NCI-H1694 (cell line): ENCODE data around the gene NAT10.

Source experiments
- DNase-seq: peaks from one replicate; lab custom pipeline; 2025; lab: John Stamatoyannopoulos, UW

Gene NAT10

DNA sequence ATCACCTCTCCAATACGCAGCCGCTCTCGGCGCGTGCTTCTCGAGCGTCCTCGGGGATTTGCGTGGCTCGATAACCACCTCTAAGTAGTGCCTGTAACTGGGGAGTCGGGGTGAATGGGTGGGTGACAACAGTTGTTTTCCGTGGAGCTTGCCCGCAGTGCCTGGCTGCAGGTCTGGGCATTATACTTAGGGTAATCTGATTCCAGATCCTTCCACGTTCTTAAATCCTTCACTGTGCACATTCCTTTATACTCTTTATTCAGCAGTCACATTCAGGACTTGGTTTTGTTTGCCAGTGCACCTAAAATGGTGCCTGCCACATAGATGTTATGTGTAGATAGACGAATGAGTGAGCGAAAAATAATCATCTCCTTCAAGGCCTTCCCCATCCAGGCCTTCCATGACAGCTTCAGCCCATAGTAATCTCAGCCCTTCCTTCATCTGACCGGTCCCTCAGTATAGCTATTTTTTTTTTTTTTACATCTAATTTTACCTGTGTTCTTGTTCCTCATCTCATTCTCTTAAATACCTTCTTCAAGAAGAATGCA is 602 bp downstream of the NAT10 start:
- no peak for DNase-seq

DNA sequence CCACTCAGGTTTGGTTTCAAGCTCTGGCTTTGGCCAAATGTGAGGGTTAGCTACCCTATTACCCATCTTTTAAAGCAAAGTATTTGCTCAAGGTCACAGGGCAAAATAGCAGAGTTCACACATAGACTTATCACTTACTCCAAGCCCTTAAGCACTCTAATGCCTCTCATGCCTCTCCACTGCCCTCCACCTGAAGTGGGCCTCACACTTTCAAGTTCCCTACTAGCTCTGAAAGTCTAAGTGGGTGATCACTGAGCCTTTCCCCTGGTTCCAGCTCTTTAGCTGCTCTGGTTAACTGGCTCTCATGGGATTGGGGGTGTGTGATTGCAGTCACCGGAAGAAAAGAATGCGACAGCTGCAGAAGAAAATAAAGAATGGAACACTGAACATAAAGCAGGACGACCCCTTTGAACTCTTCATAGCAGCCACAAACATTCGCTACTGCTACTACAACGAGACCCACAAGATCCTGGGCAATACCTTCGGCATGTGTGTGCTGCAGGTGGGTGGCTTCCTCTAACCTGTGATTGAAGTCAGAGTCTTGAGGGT is 6.4 kb downstream of the NAT10 start:
- no peak for DNase-seq

DNA sequence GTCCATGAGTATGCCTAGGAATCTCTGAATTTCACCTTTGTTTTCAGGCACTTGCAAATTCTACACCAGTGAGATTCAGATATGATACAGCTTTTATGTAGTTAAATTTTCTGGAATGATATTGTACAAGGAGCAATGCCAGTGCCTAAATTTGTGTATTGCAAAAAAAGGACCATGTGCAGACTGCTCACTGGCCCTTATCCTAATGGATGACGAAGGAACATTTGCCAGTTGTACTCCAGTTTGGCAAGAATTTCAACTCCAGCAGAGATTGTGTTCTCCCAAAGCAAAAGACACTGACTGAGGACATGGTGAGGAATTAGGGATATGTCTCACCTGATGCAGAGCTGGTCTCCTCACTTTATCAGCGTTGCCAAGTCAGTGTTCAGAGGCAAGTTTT is 8.6 kb downstream of the NAT10 start:
- no peak for DNase-seq

DNA sequence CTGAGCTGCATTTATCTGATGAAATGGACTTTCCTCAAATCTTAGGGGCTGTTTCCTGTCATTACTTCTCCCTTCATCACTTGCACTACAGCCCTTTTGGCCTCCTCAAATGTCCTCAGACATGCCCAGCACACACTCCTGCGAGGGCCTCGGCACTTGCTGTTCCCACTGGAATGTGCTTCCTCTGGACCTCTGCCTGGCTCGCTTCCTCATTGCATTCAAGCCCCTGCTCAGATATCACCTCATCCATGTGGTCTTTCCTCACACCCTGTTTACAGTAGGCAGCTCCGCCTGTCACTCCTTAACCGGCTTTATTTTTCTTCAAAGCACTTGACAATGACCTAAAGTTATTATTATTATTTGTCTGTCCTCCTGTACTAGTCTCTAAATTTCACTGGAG is 9.0 kb downstream of the NAT10 start:
- no peak for DNase-seq

DNA sequence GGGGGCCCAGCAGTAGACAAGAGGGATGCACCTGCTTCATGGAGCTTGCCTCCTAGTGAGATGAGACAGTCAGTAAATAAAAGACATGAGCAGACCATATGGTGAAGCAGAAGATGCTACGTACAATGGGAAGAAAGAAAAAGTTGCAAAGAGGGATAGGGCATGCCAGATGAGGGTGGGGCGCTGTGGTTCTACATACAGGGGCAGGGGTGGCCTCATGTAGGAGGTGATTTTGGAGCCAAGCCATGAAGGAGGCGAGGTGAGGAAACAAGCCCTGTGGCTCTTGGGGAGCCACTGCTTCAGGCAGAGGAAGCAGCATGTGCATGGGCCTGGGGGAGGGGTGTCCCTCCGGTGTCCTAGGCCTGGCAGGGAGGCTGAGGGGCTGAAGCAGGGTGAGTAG is 15.2 kb downstream of the NAT10 start:
- DNase-seq, result no peak

DNA sequence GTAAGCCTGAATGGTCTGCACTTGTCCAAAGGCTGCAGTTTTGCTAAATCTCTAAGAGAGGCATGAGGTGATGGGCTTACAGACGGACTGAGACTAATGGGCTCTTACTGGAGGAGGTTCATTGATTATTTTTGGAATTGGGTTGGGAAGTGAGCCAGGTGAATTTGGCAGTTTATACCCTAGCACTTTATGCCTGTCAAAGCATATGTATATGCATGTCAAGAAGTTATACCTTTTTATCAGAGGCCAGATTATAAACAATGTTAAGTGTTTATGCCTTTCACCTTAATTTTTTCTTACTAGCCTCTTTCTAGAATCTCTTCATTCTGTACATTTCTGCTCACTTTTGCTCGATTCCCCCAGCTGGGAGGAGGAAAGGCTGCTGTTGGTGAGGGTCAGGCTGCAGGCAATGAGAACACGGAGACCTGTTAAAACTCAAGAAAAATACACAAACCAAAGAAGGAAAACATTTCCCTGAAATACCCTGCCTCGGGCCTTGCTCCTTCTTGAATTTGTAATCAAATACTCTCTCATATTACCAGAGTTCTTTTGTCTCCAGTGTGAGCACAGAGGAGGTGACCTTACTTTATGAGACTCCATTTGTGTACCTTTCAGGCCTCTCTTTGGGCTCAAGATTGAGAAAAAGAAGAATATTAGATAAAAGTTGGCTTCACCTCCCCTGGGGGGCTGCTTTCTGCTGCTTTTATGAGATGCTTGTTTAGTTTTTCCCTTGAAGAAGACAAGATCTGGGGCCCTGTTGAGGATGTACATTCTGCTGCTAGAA is 19.6 kb downstream of the NAT10 start:
- no peak for DNase-seq

DNA sequence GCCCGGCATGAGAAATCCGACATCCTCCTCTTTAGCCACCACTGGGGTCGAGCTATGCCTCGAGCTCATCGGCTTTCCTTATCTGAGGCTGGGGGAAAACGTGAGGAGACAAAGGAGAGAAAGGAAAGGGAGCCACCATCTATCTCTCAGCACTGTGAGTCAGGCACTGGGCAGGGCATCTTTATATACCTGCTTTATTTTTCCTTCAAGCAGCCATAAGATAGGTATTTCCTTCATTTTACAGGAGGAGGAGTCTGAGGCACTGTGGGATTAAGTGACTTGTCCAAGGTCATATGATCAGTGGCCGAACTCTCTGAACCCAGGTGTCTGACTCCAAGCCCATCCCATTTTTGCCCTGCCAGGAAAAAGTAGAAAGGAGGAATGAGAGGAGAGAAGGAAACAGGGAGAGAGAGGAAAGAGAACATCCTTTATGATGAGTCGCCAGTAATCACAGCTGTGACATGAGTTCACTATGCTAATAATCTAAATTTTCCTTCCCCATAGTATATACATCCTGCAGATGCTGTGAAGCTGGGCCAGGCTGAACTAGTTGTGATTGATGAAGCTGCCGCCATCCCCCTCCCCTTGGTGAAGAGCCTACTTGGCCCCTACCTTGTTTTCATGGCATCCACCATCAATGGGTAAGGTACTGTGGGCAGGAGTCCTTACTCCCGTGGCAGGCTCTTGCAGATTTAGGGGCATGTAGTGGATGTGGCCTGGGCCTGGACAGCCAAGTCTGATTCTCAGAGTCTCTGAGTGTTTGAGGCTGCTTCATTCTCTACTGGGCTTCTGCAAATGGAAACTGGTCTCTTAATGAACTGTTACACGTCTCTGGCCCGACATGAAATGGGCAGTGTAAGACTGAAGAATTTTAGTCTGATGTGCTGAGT is 21.8 kb downstream of the NAT10 start:
- DNase-seq, result no peak

DNA sequence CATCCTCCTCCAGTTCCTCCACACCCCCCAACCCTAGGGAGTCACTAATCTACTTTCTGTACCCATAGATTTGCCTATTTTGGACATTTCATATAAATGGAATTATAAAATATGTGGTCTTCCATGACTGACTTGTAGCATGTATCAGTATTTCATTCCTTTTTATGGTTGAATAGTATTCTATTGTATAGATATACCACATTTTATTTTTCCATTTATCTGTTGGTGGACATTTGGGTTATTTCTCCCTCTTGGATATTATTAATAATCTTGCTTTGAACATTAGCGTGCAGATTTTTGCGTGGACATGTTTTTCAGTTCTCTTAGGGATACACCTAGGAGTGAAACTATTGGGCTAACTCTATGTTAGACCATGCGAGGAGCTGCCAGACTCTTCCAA is 23.4 kb downstream of the NAT10 start:
- DNase-seq, result no peak

DNA sequence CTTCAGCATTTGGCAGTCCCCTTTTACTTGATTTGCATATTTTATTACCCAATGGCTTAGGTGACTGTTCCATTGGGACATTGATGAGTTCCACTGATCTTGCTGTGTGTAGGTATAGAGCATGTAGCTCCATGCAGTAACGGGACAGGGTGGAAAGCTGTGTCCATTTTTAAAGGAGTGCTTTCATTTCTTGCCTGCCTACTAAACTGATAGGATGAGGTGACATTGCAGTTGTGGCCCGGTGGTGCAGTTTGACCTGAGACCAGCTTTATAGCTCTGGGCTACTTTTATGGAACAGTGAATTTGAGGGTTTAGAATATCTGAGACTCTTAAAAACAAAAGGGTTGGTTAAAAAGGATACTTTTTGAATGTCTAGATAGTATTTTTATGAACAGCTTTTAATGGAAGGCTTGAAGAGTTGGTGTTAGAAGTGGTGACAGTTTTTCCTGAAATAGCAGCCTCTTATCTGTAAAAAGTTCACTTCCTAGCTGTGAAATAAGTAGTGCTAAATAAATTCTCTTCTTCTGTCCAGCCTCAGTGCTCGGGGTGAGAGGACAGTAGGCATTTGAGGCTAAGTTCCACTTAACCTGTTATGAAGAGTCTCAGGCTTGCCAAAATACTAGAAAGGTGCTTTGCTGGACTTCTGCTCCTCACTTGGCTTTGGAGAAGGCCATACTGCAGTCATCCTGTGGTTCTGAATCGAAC is 27.0 kb downstream of the NAT10 start:
- no peak for DNase-seq

DNA sequence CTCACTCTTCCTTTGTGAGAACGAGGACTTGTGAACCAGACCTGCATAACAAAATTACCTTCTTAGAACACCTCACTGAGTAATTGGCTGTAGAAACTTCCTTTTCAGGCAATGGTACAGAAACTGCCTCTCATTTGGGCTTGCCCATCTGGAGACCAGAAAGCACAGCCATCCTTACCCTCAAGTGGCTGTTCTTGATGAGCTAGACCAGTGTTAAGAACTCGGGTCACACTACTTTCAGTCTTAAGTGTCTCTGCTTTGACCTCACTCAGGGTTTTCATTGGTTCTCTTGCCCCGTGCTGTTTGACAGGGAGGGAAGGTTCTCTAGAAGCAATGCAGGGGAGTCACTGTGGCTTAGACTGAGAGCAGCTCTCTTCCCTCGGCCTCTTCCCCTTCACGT is 29.3 kb downstream of the NAT10 start:
- no peak for DNase-seq

DNA sequence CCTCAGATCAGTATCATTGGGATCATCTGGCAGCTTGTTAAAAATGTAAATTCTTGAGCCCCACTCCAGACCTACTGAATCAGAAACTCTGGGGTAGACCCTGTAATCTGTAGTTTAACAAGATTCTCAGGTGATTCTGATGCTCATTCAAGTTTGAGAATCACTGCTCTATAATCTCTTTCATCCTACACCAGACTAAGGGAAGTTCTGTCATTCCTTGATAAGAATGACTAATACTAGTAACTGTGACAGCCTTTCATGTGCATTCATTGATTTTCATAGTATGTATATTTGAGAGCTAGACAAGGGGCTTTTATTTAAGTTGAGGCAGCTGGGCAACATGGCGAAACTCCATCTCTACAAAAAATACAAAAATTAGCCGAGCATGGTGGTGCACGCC is 30.0 kb downstream of the NAT10 start:
- DNase-seq, result no peak

DNA sequence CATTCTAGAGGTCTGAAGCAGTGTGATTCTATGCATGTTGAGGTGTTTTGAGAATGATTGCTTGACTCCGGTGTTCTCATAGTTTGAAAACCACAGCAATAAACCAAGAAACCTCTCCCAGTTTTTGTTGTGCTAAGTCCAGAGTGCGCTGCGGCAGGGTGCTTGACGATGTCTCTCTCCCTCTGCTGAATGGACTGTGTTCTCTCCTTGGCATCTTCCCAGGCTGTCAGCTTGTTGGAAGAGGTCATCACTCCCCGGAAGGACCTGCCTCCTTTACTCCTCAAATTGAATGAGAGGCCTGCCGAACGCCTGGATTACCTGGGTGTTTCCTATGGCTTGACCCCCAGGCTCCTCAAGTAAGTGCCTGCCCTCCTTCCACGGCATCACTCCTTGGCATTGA is 31.0 kb downstream of the NAT10 start:
- no peak for DNase-seq

DNA sequence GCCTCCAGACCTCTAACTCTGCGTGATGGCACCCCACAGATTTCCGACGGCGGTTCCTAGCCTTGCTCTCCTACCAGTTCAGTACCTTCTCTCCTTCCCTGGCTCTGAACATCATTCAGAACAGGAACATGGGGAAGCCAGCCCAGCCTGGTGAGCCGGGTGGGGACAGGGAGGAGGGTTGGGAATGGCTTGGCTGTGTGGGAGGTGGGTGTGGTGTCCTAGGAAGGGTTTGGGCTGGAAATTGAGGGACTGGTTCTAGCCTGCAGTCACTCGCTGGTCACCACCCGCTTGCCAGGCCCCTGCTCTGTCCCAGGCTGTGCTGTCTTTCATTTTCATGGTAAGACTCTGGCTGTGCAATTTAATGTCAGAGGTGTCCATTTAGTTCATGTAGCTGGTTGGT is 33.9 kb downstream of the NAT10 start:
- DNase-seq, result no peak

DNA sequence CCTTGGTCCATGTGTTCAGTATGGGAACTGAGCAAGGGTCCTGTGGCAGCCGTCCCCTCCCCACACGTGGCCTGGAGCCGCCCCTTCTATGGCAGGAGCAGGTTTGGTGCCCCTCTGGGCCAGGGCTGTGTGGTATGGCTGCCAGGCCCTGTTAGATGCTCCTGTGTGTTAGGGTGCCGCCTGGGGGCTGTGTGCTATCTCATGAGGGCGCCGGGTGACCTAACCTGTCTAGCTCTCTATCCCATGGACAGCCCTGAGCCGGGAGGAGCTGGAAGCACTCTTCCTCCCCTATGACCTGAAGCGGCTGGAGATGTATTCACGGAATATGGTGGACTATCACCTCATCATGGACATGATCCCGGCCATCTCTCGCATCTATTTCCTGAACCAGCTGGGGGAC is 34.7 kb downstream of the NAT10 start:
- no peak for DNase-seq

DNA sequence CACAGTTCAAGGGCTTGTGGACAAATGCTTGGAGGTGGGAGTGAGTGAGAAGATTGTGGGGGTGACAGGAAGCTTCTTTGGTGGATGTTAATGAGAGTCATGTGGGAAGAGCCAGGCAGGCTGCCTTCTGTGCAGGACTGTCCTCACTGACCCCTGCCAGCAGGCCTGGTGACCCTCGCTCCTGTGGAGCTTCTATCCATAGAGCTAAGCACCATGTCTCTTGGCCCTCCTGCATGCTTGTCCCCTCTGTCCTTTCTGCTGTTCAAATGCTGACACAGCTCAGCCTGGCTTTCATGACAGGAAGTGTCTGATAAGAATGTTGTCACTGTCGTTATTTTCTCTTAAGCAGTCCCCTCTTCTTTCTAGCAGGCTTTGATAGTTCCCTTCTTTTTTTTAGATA is 37.6 kb downstream of the NAT10 start:
- no peak for DNase-seq

DNA sequence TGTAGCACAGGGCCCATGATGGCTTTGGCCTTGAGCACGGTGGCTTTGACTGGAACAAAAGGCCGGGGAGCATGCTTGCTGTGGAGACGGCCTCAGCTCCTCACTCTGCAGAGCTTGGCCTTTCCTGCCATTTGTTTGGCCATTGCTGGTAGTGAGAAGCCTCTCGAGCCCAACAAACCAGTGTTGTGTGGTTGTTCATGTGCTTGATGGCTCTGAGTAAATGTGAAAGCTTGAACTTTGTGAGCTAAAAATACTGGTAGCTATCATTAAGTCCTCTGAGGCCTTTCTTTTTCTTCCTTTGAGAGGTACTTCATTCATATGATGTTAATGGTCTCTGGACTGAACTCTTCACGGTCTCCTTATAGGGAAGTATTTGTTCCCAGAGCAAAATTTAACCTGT is 39.6 kb downstream of the NAT10 start:
- DNase-seq, result no peak

DNA sequence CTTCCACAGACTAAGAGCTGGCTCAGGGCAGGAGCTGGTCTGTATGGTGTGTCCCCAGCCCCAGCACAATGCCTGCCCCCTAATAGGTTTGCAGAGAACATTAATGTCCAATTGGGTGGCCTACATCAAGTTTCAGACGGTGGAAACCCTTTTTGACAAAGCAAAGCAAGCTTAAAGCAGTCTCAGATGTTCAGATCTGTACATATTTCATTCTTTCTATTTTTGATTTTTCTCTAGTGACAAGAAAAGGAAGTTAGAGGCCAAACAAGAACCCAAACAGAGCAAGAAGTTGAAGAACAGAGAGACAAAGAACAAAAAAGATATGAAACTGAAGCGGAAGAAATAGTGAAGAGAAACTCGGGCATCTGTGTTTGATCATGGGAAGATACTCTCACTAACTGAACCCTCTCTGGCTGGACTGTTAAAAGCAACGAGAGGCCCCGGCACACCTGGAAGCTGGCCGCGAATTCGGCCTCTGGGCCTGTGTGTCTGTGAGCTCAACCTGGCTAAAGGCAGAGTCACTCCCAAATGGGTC is 40.5 kb downstream of the NAT10 start:
- DNase-seq, result no peak

DNA sequence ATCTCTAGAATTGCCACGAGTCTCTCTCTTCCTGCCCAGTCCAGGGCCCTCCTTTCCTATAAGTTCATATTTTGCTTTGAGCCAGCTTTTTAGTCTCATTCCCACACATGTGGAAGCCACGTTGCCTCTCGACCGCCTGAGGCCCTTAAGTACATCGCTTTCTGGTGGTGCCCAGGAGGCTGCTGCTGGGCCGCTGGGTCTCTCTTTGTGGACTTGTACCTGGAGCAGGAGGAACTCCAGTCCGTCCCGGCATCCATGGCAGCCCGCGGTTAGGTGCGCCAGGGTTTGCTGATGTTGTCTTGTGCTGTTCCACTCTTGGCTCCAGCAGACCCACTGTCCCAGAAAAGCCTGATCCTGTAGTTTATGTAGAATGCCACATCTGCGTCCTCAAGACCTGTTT is 41.0 kb downstream of the NAT10 start:
- DNase-seq, result no peak

DNA sequence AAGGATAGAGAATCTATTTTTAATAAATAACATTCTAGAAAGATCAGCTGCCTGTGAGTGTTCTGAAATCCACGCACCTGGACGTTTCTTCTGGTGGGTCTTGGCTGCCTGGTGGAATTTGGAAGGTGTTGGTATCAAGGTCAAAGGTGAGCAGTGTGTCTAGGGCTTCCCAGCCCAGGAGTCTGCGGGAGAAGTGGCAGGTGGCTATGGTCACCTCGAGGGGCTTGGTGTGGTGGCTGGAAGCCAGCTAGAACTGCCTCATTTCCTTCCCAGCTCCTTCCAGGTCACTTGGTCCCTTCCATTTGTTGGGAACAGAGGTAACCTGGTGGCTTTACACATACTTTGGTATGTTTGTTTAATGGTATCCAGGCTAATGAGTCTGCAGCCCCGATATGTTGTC is 41.4 kb downstream of the NAT10 start:
- DNase-seq, result no peak

DNA sequence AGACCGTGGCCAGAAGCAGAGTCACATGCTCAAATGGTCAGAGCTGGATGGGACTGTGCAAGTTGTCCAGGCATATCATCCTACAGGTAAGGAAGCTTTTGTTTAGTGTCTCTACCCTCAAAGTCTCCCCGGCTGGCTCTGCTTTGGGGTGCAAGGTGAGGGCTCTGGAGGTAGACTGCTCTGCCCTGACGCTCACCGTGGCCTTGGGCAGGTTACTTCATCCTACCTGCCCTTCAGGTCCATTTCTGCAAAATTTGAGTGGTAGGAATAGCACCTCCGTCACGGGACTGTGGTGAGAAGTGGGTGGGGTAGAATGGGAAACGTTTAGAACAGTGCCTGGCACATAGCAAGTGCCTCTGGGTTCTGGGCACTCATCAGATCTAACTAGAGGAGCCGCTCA is 42.2 kb downstream of the NAT10 start:
- DNase-seq, result no peak

DNA sequence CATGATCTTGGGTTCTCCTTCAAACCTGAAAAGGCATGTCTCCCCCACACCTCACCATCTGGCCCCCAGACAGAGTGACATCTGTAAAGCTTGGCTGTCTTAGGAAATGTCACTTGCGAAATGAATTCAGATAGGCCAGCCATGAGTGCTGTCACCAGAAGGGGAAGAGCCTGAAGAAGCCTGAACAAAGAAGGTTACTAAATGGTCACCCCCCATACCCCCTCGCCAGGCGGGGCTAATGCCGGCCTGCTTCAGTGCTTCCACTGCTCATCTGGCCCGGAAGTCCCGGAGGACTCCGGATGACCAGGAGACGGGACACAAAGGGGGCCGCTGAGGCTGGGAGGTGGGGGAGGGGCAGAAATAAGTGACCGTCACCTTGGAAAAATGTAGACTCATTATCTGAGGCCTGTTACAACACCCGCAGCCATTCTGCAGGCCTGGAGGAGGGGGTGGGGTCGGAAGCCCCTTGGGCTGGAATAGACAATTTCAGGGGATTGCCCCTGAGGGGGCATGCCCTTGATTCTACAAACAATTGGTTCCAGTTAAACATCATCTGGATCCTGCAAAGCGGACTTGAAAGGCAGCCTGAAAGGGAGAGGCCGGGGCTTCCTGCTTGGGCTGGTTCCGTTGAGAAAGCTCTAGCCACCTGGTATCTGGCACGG is 43.2 kb downstream of the NAT10 start:
- no peak for DNase-seq
